BLaER1 (cell line): ENCODE results near the gene SPIN1.
A peak's percentile ranks its signal among the peaks of the same experiment; 100 is the strongest.

Experiments used
- H3K27ac ChIP-seq: shearing (Covaris generic); formaldehyde crosslinking; 2 replicates; pipeline ENCODE4 v1.8.1; 2022
- H3K27me3 ChIP-seq: shearing (Covaris generic); formaldehyde crosslinking; 2 replicates; pipeline ENCODE4 v1.8.1; 2022
- H3K36me3 ChIP-seq: shearing (Covaris generic); formaldehyde crosslinking; 2 replicates; pipeline ENCODE4 v1.8.1; 2022
- H3K4me1 ChIP-seq: shearing (Covaris generic); formaldehyde crosslinking; 2 replicates; pipeline ENCODE4 v1.8.1; 2022
- H3K4me2 ChIP-seq: shearing (Covaris generic); formaldehyde crosslinking; 2 replicates; pipeline ENCODE4 v1.8.1; 2022
- H3K4me3 ChIP-seq: shearing (Covaris generic); formaldehyde crosslinking; 2 replicates; pipeline ENCODE4 v1.8.1; 2022
- H3K9ac ChIP-seq: shearing (Covaris generic); formaldehyde crosslinking; 2 replicates; pipeline ENCODE4 v1.8.1; 2022
- H3K9me3 ChIP-seq: shearing (Covaris generic); formaldehyde crosslinking; 2 replicates; pipeline ENCODE4 v1.8.1; 2022
- H4K20me1 ChIP-seq: shearing (Covaris generic); formaldehyde crosslinking; 2 replicates; pipeline ENCODE4 v1.8.1; 2022
- Cebpa-rat ChIP-seq: shearing (Covaris generic); IDR thresholded peaks from 2 replicates; pipeline ENCODE4 v1.8.1; 2022

Gene SPIN1

GRCh38 chr9:88446728-88447127, 58.5 kb downstream of the SPIN1 start:
- no peak overlapping the region for H3K27ac ChIP-seq
- H3K9me3 ChIP-seq = peaks cover 46% of the 10 kb centered on the region
- peaks cover 100% of the 10 kb centered on the region for H4K20me1 ChIP-seq
- peak overlapping the region; percentile 42 for H3K4me2 ChIP-seq
- TF ChIP-seq Cebpa-rat = no peak
- H3K4me1 ChIP-seq = peaks cover 23% of the 10 kb centered on the region
- H3K4me3 ChIP-seq = no peak overlapping the region
- peaks cover 89% of the 10 kb centered on the region for H3K36me3 ChIP-seq
- no peak overlapping the region for H3K9ac ChIP-seq
- no peaks in the 10 kb centered on the region for H3K27me3 ChIP-seq

GRCh38 chr9:88447431-88447830, 59.2 kb downstream of the SPIN1 start:
- Histone ChIP-seq H3K36me3 (peaks cover 89% of the 10 kb centered on the region), H3K9ac (no peak overlapping the region), H3K27me3 (no peaks in the 10 kb centered on the region), H4K20me1 (peaks cover 100% of the 10 kb centered on the region), H3K4me3 (no peak overlapping the region), H3K4me2 (no peak overlapping the region; the same call in 1 of the 2 replicates), H3K27ac (no peak overlapping the region), H3K9me3 (peaks cover 39% of the 10 kb centered on the region), H3K4me1 (peaks cover 23% of the 10 kb centered on the region)
- no peak for TF ChIP-seq Cebpa-rat

GRCh38 chr9:88451160-88451559, 62.9 kb downstream of the SPIN1 start:
- Histone ChIP-seq H3K9me3 (peaks cover 5% of the 10 kb centered on the region), H3K4me2 (no peak overlapping the region), H3K27ac (no peak overlapping the region), H3K9ac (no peak overlapping the region), H3K27me3 (no peaks in the 10 kb centered on the region), H4K20me1 (peaks cover 96% of the 10 kb centered on the region), H3K36me3 (peaks cover 88% of the 10 kb centered on the region), H3K4me3 (no peak overlapping the region), H3K4me1 (peaks cover 22% of the 10 kb centered on the region)
- TF ChIP-seq Cebpa-rat = no peak

- Histone ChIP-seq H3K9ac (no peak overlapping the region), H3K27ac (no peak overlapping the region), H3K4me1 (no peaks in the 10 kb centered on the region), H4K20me1 (peaks cover 92% of the 10 kb centered on the region), H3K4me3 (no peak overlapping the region), H3K9me3 (no peaks in the 10 kb centered on the region), H3K27me3 (no peaks in the 10 kb centered on the region), H3K36me3 (peaks cover 81% of the 10 kb centered on the region), H3K4me2 (no peak overlapping the region)
- no peak for TF ChIP-seq Cebpa-rat
These were observed 70.6 kb downstream of the SPIN1 start for GRCh38 chr9:88458716-88459465.

GRCh38 chr9:88460587-88461332, 72.5 kb downstream of the SPIN1 start:
- Histone ChIP-seq H3K4me2 (no peak overlapping the region), H3K4me3 (no peak overlapping the region), H3K9me3 (no peaks in the 10 kb centered on the region), H3K4me1 (no peaks in the 10 kb centered on the region), H3K36me3 (peaks cover 84% of the 10 kb centered on the region), H3K27ac (no peak overlapping the region), H3K9ac (no peak overlapping the region), H4K20me1 (peaks cover 96% of the 10 kb centered on the region), H3K27me3 (no peaks in the 10 kb centered on the region)
- no peak for TF ChIP-seq Cebpa-rat

GRCh38 chr9:88462191-88462590, 73.9 kb downstream of the SPIN1 start:
- no peak for TF ChIP-seq Cebpa-rat
- H3K4me3 ChIP-seq = no peak overlapping the region

GRCh38 chr9:88464851-88465250, 76.6 kb downstream of the SPIN1 start:
- no peak for TF ChIP-seq Cebpa-rat
- H3K4me2 ChIP-seq = no peak overlapping the region
- no peak overlapping the region for H3K4me3 ChIP-seq
- peaks cover 93% of the 10 kb centered on the region for H3K36me3 ChIP-seq
- H3K9me3 ChIP-seq = no peaks in the 10 kb centered on the region; the same call in 1 of the 2 replicates
- H3K27ac ChIP-seq = no peak overlapping the region
- no peak overlapping the region for H3K9ac ChIP-seq
- H4K20me1 ChIP-seq = peaks cover 95% of the 10 kb centered on the region
- H3K4me1 ChIP-seq = no peaks in the 10 kb centered on the region
- H3K27me3 ChIP-seq = no peaks in the 10 kb centered on the region

More at GRCh38 chr9:88462191-88462590, 73.9 kb downstream of the SPIN1 start:
- Histone ChIP-seq H3K27me3 (no peaks in the 10 kb centered on the region), H3K9me3 (no peaks in the 10 kb centered on the region), H3K9ac (no peak overlapping the region), H3K36me3 (peaks cover 83% of the 10 kb centered on the region), H3K27ac (no peak overlapping the region), H4K20me1 (peaks cover 95% of the 10 kb centered on the region), H3K4me2 (no peak overlapping the region), H3K4me1 (no peaks in the 10 kb centered on the region)

- Histone ChIP-seq H4K20me1 (peaks cover 95% of the 10 kb centered on the region), H3K27me3 (no peaks in the 10 kb centered on the region), H3K27ac (no peak overlapping the region), H3K9ac (no peak overlapping the region), H3K36me3 (peaks cover 96% of the 10 kb centered on the region), H3K4me2 (no peak overlapping the region), H3K4me3 (no peak overlapping the region), H3K9me3 (no peaks in the 10 kb centered on the region; the same call in 1 of the 2 replicates), H3K4me1 (no peaks in the 10 kb centered on the region)
- TF ChIP-seq Cebpa-rat = no peak
These were observed 80.0 kb downstream of the SPIN1 start for GRCh38 chr9:88468226-88468625.

- H3K4me2 ChIP-seq = peak overlapping the region; percentile 57
- no peak overlapping the region for H3K9ac ChIP-seq
- H3K4me1 ChIP-seq = peaks cover 22% of the 10 kb centered on the region
These were observed 88.4 kb downstream of the SPIN1 start for GRCh38 chr9:88476491-88477271.

More at GRCh38 chr9:88476491-88477271, 88.4 kb downstream of the SPIN1 start:
- no peak for TF ChIP-seq Cebpa-rat
- Histone ChIP-seq H3K4me3 (no peak overlapping the region), H3K27me3 (no peaks in the 10 kb centered on the region), H4K20me1 (peaks cover 70% of the 10 kb centered on the region), H3K27ac (no peak overlapping the region), H3K36me3 (peaks cover 72% of the 10 kb centered on the region), H3K9me3 (no peaks in the 10 kb centered on the region)
